ENCODE measurements around the gene IVNS1ABP.

- TF ChIP-seq CTCF (IDR thresholded peaks at IDR 0.05), result no peak
- TF ChIP-seq EP300 (IDR thresholded peaks at IDR 0.05), result no peak
Observed at GRCh38 chr1:185258676-185259075, 58.4 kb downstream of the IVNS1ABP start.

All from stomach (tissue), 4 donors.